ENCODE measurements around the gene POC1A. TPM values are rescaled to one million over a fixed set of nuclear protein-coding genes. Genes with fewer than 3 reads are reported as not detected.
A peak's percentile ranks its signal among the peaks of the same experiment; 100 is the strongest.

Gene POC1A
- total and polyA plus RNA-seq, 9 of the 15 experiments (the other 6 are each of a cell fraction or from before 2014, with no cell fraction given), result 7.2 to 17.5 (median 12.1) TPM

GRCh38 chr3:52056968-52057811, 97.0 kb downstream of the POC1A start (continued):
- no peak for TF ChIP-seq ZNF217 (CRISPR knock-in tag; IDR thresholded peaks at IDR 0.05)
- TF ChIP-seq NR4A1 (CRISPR knock-in tag; IDR thresholded peaks at IDR 0.05), result no peak
- no peak for TF ChIP-seq NR4A1 (tag; IDR thresholded peaks at IDR 0.05)
- no peak for TF ChIP-seq KLF10 (CRISPR knock-in tag; IDR thresholded peaks at IDR 0.05)
- TF ChIP-seq PTBP1 (IDR thresholded peaks at IDR 0.05; ENCODE audit: low read depth, low read length), result no peak
- TF ChIP-seq ATF7 (IDR thresholded peaks at IDR 0.05), result no peak; the same call in 1 of the 2 replicates
- TF ChIP-seq WHSC1 (IDR thresholded peaks at IDR 0.05; ENCODE audit: low read length), result no peak
- TF ChIP-seq PCBP1 (IDR thresholded peaks at IDR 0.05; ENCODE audit: low read depth, low read length, poor library complexity, severe bottlenecking), result no peak
- 0 out of 2 replicates have a peak, but pooled peaks have one; percentile 25 for TF ChIP-seq ATF3 (IDR thresholded peaks at IDR 0.05)
- no peak for TF ChIP-seq ATF3 (CRISPR knock-in tag; conservative IDR thresholded peaks at IDR 0.05)
- TF ChIP-seq SRSF3 (IDR thresholded peaks at IDR 0.05; ENCODE audit: insufficient read depth, low read length), result no peak
- TF ChIP-seq ZNF146 (CRISPR knock-in tag; IDR thresholded peaks at IDR 0.05; ENCODE audit: unreplicated experiment), result no peak
- TF ChIP-seq ZBTB26 (CRISPR knock-in tag; IDR thresholded peaks at IDR 0.05), result no peak
- no peak for TF ChIP-seq PTTG1 (tag; IDR thresholded peaks at IDR 0.05; ENCODE audit: low read depth)
- TF ChIP-seq TOE1 (IDR thresholded peaks at IDR 0.05; ENCODE audit: borderline replicate concordance), result peak; percentile 94
- TF ChIP-seq TOE1 (CRISPR knock-in tag; IDR thresholded peaks at IDR 0.05; ENCODE audit: borderline replicate concordance, low read depth), result no peak
- TF ChIP-seq ILF3 (IDR thresholded peaks at IDR 0.05; ENCODE audit: borderline replicate concordance), result no peak
- no peak for TF ChIP-seq ZNF75A (CRISPR knock-in tag; IDR thresholded peaks at IDR 0.05)
- TF ChIP-seq MEF2A (IDR thresholded peaks at IDR 0.05; ENCODE audit: control insufficient read depth, low read depth, low read length), result no peak
- TF ChIP-seq POLR2AphosphoS5 (IDR thresholded peaks at IDR 0.05; ENCODE audit: control insufficient read depth, insufficient read depth, low read depth, low read length), result no peak
- no peak for TF ChIP-seq CUX1 (CRISPR knock-in tag; IDR thresholded peaks at IDR 0.05)
- no peak for TF ChIP-seq RBM34 (IDR thresholded peaks at IDR 0.05; ENCODE audit: borderline replicate concordance, insufficient read depth, low read length)

Data from K562 (cell line).